DMS79 (cell line): ENCODE measurements around the gene DHX36.

Source experiments
- DNase-seq: peaks from one replicate; lab custom pipeline; 2025; lab: John Stamatoyannopoulos, UW

Gene DHX36

GRCh38 chr3:154224866-154225265 is 99.4 kb downstream of the DHX36 start:
- DNase-seq = no peak

GRCh38 chr3:154224366-154224765 is 99.9 kb downstream of the DHX36 start:
- no peak for DNase-seq

DNA sequence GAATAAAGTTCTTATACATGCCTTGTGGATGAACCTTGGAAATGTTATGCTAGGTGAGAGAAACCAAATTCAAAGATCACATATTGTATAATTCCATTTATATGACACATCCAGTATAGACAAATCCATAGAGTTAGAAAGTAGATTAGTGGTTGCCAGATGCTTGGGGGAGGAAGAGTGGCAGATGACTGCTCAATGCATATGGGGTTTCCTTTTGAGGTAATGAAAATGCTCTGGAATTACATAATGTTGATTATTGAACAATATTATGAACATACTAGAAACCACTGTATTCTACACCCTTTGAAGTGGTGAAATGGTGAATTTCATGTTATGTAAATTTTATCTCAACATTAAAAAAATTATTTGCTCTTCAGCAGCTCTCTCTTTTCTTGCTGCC is 100.8 kb downstream of the DHX36 start:
- no peak for DNase-seq
